K562 (cell line): Measurements from ENCODE around the gene ADK. TPM values are rescaled to one million over a fixed set of nuclear protein-coding genes. Genes with fewer than 3 reads are reported as not detected.

Experiments used
- CBFA2T2 ChIP-seq: fragments of 450-650 bp; conservative IDR thresholded peaks from 2 replicates; pipeline ENCODE4 v1.6.1; 2017; ENCODE audit warnings: mild to moderate bottlenecking
- COPS2 ChIP-seq: fragments of 450-650 bp; conservative IDR thresholded peaks from 2 replicates; pipeline ENCODE4 v1.6.1; 2016; ENCODE audit warnings: mild to moderate bottlenecking, moderate library complexity
- EWSR1 ChIP-seq: fragments of 450-650 bp; IDR thresholded peaks from 2 replicates; pipeline ENCODE4 v1.6.1; 2018; ENCODE audit warnings: borderline replicate concordance, mild to moderate bottlenecking, low read depth, moderate library complexity; ENCODE audit not compliant: partially characterized antibody
- KAT8 ChIP-seq: fragments of 450-650 bp; IDR thresholded peaks from 2 replicates; pipeline ENCODE4 v1.6.1; 2016; ENCODE audit warnings: low read depth, mild to moderate bottlenecking
- MYBL2 ChIP-seq, 2 experiments: fragments of 450-650 bp in 1 of 2; sonication (generic) in 1 of 2; formaldehyde crosslinking in 1 of 2; IDR thresholded peaks; 2 replicates each; pipeline versions ENCODE4 v1.6.1 to v1.8.1; 2017 to 2022; ENCODE audit warnings: borderline replicate concordance in 1 of 2, inconsistent platforms in 1 of 2, low read depth in 1 of 2, mild to moderate bottlenecking in 1 of 2, missing genetic modification reagents in 1 of 2, moderate library complexity in 1 of 2
- NFRKB ChIP-seq: fragments of 450-650 bp; IDR thresholded peaks from 2 replicates; pipeline ENCODE4 v1.6.1; 2016; ENCODE audit warnings: low read depth
- PCBP1 ChIP-seq: fragments of 200-400 bp; formaldehyde crosslinking; IDR thresholded peaks from 2 replicates; pipeline ENCODE4 v1.6.1; 2018; ENCODE audit warnings: mild to moderate bottlenecking, low read depth, low read length; ENCODE audit not compliant: poor library complexity, severe bottlenecking
- RBM17 ChIP-seq: fragments of 200-400 bp; formaldehyde crosslinking; IDR thresholded peaks from 2 replicates; pipeline ENCODE4 v1.6.1; 2017; ENCODE audit warnings: low read depth, mild to moderate bottlenecking, low read length, borderline replicate concordance
- SIN3B ChIP-seq: fragments of 450-650 bp; IDR thresholded peaks from 2 replicates; pipeline ENCODE4 v1.6.1; 2017; ENCODE audit warnings: low read depth, mild to moderate bottlenecking, moderate library complexity
- ZNF133 ChIP-seq: fragments of 250-450 bp; sonication (Bioruptor Pico); IDR thresholded peaks from 2 replicates; pipeline ENCODE4 v1.4.0; 2020; ENCODE audit warnings: mild to moderate bottlenecking
- ZNF184 ChIP-seq: sonication (generic); formaldehyde crosslinking; IDR thresholded peaks from 2 replicates; pipeline ENCODE4 v1.5.0; 2020; ENCODE audit warnings: missing genetic modification reagents
- ZNF263 ChIP-seq: sonication (generic); formaldehyde crosslinking; IDR thresholded peaks from 2 replicates; pipeline ENCODE4 v1.8.0; 2022; ENCODE audit warnings: mild to moderate bottlenecking, missing genetic modification reagents, borderline replicate concordance
- polyA plus RNA-seq, 8 experiments: library from polyadenylated mRNA; depleted of rRNA in 4 of 8; stranded (reverse) in 5 of 8; unstranded in 3 of 8; fragments of >200 nt; fragmentation: Nextera tagmentation in 2 of 8; fragmentation: Illumina TruSeq in 1 of 8; extraction: Ambion mirVana in 2 of 8; extraction: Trizol in 1 of 8; gene quantifications; 2 replicates each; pipeline versions ENCODE4 v1.2.1 to v1.2.3, GENCODE V29; 2011 to 2014; ENCODE audit warnings: inconsistent platforms in 1 of 8, missing spikeins in 1 of 8
- total RNA-seq, 7 experiments: library from RNA; depleted of rRNA in 6 of 7; stranded (reverse); fragments of >200 nt in 6 of 7; fragmentation: Illumina TruSeq in 2 of 7; extraction: Trizol in 2 of 7; gene quantifications; 2 replicates each; pipeline versions ENCODE4 v1.2.1 to v1.2.3, GENCODE V29; 2011 to 2021; ENCODE audit warnings: low replicate concordance in 1 of 7
- TF ChIP-seq, protein P1 (sequence below), 3 experiments: fragments of 200-800 bp in 1 of 3; fragments of 250-450 bp in 1 of 3; fragments of 450-650 bp in 1 of 3; sonication (Bioruptor Pico) in 1 of 3; sonication (Bioruptor generic) in 1 of 3; formaldehyde crosslinking in 1 of 3; IDR thresholded peaks; 2 replicates each; pipeline versions ENCODE4 v1.6.1 to v1.8.0; 2016 to 2022; ENCODE audit warnings: mild to moderate bottlenecking in 2 of 3, missing genetic modification characterization in 2 of 3, missing compliant biosample characterization in 1 of 3, moderate library complexity in 1 of 3
- TF ChIP-seq, protein P2 (sequence below): fragments of 450-650 bp; conservative IDR thresholded peaks from 2 replicates; pipeline ENCODE4 v1.6.1; 2016; ENCODE audit warnings: missing genetic modification characterization, low read depth, mild to moderate bottlenecking, control low read depth, missing compliant biosample characterization
- TF ChIP-seq, protein P3 (sequence below): fragments of 450-650 bp; IDR thresholded peaks from 2 replicates; pipeline ENCODE4 v1.6.1; 2018; ENCODE audit not compliant: partially characterized antibody
- TF ChIP-seq, protein P4 (sequence below): fragments of 450-650 bp; formaldehyde crosslinking; IDR thresholded peaks from 2 replicates; pipeline ENCODE4 v1.4.0; 2022; ENCODE audit warnings: missing genetic modification characterization

The ADK gene
- total and polyA plus RNA-seq, 9 of the 15 experiments (the other 6 are each of a cell fraction or from before 2014, with no cell fraction given), result 54.2 to 97.8 (median 73.6) TPM

DNA sequence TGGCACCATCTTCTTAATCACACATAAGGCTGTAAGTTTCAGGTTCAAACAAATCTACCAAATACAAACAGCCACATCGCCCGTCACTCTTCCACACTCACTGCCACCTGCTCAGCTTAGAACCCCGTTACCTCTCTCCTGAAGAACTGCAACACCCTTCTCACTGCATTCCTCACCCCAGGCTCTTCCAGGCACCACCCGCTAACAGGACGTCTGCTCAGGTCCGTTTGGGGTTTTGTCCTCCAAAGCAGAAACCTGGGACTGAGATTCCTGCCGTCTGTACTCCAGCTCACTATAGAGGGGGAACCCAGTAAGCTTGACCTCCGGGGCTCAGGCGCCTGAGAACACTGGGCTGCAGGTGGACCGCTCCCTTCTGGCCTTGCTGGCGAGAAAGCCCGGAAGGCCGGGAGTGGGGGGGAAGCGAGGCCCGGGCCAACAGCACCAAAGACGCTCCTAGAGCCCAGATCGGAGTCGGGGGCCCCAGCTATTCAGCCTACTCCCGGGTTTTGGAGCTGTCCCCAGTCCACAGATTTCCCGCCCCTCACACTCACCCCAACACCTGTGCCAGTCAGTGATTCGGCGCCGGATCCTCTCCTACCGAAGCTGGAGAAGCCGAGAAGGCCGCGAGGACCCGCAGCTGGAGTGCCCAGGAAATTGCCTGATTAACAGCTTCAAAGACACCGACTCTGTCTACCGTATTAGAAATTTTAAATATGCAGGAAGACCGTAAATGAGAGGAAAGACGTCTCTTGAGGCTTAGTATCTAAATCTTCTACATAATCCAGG is 624 bp upstream of the ADK start, which contains the start of gene AP3M1 (continued):
- TF ChIP-seq, protein P1, sequence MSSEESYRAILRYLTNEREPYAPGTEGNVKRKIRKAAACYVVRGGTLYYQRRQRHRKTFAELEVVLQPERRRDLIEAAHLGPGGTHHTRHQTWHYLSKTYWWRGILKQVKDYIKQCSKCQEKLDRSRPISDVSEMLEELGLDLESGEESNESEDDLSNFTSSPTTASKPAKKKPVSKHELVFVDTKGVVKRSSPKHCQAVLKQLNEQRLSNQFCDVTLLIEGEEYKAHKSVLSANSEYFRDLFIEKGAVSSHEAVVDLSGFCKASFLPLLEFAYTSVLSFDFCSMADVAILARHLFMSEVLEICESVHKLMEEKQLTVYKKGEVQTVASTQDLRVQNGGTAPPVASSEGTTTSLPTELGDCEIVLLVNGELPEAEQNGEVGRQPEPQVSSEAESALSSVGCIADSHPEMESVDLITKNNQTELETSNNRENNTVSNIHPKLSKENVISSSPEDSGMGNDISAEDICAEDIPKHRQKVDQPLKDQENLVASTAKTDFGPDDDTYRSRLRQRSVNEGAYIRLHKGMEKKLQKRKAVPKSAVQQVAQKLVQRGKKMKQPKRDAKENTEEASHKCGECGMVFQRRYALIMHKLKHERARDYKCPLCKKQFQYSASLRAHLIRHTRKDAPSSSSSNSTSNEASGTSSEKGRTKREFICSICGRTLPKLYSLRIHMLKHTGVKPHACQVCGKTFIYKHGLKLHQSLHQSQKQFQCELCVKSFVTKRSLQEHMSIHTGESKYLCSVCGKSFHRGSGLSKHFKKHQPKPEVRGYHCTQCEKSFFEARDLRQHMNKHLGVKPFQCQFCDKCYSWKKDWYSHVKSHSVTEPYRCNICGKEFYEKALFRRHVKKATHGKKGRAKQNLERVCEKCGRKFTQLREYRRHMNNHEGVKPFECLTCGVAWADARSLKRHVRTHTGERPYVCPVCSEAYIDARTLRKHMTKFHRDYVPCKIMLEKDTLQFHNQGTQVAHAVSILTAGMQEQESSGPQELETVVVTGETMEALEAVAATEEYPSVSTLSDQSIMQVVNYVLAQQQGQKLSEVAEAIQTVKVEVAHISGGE (CRISPR knock-in tag; IDR thresholded peaks at IDR 0.05), result no peak
- TF ChIP-seq CBFA2T2, result no peak
- TF ChIP-seq, protein P2, sequence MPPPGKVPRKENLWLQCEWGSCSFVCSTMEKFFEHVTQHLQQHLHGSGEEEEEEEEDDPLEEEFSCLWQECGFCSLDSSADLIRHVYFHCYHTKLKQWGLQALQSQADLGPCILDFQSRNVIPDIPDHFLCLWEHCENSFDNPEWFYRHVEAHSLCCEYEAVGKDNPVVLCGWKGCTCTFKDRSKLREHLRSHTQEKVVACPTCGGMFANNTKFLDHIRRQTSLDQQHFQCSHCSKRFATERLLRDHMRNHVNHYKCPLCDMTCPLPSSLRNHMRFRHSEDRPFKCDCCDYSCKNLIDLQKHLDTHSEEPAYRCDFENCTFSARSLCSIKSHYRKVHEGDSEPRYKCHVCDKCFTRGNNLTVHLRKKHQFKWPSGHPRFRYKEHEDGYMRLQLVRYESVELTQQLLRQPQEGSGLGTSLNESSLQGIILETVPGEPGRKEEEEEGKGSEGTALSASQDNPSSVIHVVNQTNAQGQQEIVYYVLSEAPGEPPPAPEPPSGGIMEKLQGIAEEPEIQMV (tag), result no peak
- TF ChIP-seq PCBP1, result no peak
- TF ChIP-seq, protein P3, sequence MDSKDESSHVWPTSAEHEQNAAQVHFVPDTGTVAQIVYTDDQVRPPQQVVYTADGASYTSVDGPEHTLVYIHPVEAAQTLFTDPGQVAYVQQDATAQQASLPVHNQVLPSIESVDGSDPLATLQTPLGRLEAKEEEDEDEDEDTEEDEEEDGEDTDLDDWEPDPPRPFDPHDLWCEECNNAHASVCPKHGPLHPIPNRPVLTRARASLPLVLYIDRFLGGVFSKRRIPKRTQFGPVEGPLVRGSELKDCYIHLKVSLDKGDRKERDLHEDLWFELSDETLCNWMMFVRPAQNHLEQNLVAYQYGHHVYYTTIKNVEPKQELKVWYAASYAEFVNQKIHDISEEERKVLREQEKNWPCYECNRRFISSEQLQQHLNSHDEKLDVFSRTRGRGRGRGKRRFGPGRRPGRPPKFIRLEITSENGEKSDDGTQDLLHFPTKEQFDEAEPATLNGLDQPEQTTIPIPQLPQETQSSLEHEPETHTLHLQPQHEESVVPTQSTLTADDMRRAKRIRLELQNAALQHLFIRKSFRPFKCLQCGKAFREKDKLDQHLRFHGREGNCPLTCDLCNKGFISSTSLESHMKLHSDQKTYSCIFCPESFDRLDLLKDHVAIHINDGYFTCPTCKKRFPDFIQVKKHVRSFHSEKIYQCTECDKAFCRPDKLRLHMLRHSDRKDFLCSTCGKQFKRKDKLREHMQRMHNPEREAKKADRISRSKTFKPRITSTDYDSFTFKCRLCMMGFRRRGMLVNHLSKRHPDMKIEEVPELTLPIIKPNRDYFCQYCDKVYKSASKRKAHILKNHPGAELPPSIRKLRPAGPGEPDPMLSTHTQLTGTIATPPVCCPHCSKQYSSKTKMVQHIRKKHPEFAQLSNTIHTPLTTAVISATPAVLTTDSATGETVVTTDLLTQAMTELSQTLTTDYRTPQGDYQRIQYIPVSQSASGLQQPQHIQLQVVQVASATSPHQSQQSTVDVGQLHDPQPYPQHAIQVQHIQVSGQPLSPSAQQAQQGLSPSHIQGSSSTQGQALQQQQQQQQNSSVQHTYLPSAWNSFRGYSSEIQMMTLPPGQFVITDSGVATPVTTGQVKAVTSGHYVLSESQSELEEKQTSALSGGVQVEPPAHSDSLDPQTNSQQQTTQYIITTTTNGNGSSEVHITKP, result no peak
- TF ChIP-seq, protein P4, sequence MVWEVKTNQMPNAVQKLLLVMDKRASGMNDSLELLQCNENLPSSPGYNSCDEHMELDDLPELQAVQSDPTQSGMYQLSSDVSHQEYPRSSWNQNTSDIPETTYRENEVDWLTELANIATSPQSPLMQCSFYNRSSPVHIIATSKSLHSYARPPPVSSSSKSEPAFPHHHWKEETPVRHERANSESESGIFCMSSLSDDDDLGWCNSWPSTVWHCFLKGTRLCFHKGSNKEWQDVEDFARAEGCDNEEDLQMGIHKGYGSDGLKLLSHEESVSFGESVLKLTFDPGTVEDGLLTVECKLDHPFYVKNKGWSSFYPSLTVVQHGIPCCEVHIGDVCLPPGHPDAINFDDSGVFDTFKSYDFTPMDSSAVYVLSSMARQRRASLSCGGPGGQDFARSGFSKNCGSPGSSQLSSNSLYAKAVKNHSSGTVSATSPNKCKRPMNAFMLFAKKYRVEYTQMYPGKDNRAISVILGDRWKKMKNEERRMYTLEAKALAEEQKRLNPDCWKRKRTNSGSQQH (CRISPR knock-in tag), result no peak
- TF ChIP-seq RBM17, result no peak
- TF ChIP-seq SIN3B, result peak; percentile 55; the same call in 1 of the 2 replicates
- TF ChIP-seq NFRKB, result no peak
- TF ChIP-seq ZNF133 (CRISPR knock-in tag), result no peak
- TF ChIP-seq EWSR1, result no peak
- no peak for TF ChIP-seq COPS2
- no peak for TF ChIP-seq ZNF184 (CRISPR knock-in tag)
- no peak for TF ChIP-seq KAT8
- no peak for TF ChIP-seq MYBL2 (IDR thresholded peaks at IDR 0.05; ENCODE audit: low read depth)
- TF ChIP-seq MYBL2 (CRISPR knock-in tag; IDR thresholded peaks at IDR 0.05; ENCODE audit: borderline replicate concordance), result no peak
- no peak for TF ChIP-seq ZNF263
